Stimulated activated CD4-positive, alpha-beta T cell treated with anti-CD3 and anti-CD28 coated beads, Interleukin-4, amount 100 ng/mL, for 4 hours (primary cell): Measurements from ENCODE around the gene SLC2A8.

Source experiments
- DNase-seq, 2 experiments: peaks; one replicate each; pipeline ENCODE4 v3.0.0-alpha.2; 2020

Gene SLC2A8

GRCh38 chr9:127382541-127382940, 14.4 kb upstream of the SLC2A8 start:
- DNase-seq = no peak

- no peak for DNase-seq
Measured at GRCh38 chr9:127384016-127384730, 12.8 kb upstream of the SLC2A8 start.

GRCh38 chr9:127384901-127385300, 12.1 kb upstream of the SLC2A8 start:
- DNase-seq = no peak

DNA sequence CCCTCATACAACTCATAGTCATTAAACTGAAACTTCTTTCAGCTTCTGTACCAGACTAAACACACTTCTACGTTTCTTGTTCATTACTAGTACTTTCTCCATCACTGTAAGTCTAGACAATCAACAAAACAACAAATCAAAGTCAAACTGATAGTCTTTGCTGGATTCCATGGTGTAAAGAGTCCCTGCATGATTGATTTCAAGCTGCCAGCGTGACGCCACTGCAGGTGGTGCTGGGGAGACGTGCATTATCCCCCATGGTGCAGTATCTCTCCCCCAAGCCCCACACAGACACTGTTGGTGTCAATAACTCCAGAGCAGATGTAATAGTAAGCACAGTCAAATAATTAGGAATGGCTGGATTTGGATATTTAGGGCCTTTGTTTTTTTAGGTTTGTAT, 10.7 kb upstream of the SLC2A8 start:
- DNase-seq = no peak

- no peak for DNase-seq
Measured at GRCh38 chr9:127386981-127387380, 10.0 kb upstream of the SLC2A8 start.

DNA sequence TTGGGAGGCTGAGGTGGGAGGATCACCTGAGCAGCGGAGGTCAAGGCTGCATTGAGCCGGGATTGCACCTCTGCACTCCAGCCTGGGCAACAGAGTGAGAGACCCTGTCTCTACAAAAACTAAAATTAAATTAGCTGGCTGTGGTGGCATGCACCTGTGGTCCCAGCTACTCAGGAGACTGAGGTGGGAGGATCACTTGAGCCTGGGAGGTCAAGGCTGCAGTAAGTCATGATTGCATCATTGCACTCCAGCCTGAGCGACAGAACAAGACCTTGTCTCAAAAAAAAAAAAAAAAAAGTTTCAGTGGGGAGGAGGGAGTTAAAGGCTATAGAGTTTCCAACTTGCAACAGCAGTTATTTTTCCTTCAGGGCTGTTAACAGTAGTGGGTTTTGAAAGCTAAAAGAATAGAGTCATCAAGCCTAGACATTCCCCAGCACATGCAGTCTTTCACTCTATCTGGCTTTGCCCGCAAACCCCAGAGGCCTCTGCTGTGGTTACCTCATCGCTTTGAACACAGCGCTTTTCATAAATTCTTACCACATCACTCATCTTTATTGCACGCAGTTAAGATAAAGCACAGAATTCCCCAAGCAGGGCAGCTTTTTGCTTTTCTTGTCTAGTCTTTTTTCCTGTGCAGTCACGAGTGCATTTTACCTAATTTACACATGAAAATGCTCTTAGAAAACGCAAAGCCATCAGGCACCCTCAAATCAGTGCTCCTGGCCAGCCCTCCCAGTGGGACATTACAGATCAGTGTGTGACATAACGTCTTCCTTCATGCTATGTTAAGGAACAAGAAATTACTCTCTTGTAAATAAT, 8.7 kb upstream of the SLC2A8 start:
- DNase-seq = peak; percentile 64 to 85

DNA sequence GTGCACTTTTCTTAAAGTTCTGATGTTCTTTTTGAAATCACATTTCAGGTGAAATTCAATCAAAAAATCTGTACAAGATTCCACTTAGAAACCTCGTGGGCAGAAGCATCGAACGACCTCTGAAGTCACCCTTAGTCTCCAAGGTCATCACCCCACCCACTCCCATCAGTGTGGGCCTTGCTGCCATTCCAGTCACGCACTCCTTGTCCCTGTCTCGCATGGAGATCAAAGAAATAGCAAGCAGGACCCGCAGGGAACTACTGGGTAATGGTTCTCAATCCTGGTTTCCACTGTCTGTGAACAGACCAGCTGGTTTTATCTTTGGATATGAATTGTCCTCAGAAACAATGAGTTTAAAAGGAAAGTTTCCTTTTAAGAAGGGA, 8.1 kb upstream of the SLC2A8 start:
- no peak for DNase-seq

- no peak for DNase-seq
Measured at GRCh38 chr9:127389381-127390247, 7.4 kb upstream of the SLC2A8 start.

GRCh38 chr9:127390248-127390545, 6.8 kb upstream of the SLC2A8 start:
- no peak for DNase-seq

GRCh38 chr9:127390563-127390962, 6.4 kb upstream of the SLC2A8 start:
- no peak for DNase-seq

GRCh38 chr9:127392166-127392565, 4.8 kb upstream of the SLC2A8 start:
- no peak for DNase-seq

DNA sequence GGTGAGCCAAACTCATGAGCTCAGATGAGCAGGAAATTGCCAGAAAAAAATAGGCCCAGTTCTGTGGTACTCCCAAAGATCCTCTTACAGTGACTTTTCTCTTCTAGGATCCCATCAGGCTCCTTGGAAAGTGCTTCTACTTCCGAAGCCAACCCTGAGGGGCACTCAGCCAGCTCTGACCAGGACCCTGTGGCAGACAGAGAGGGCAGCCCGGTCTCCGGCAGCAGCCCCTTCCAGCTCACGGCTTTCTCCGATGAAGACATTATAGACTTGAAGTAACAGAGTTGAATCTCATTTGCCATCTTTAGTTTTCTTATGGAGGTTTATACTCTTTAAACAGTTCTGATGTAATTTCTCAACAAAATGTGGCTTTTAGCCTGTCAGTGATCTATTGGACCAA, 4.0 kb upstream of the SLC2A8 start:
- no peak for DNase-seq

GRCh38 chr9:127393645-127394044, 3.3 kb upstream of the SLC2A8 start:
- DNase-seq = no peak

- no peak for DNase-seq
Measured at GRCh38 chr9:127395497-127396252, 1.3 kb upstream of the SLC2A8 start.

DNA sequence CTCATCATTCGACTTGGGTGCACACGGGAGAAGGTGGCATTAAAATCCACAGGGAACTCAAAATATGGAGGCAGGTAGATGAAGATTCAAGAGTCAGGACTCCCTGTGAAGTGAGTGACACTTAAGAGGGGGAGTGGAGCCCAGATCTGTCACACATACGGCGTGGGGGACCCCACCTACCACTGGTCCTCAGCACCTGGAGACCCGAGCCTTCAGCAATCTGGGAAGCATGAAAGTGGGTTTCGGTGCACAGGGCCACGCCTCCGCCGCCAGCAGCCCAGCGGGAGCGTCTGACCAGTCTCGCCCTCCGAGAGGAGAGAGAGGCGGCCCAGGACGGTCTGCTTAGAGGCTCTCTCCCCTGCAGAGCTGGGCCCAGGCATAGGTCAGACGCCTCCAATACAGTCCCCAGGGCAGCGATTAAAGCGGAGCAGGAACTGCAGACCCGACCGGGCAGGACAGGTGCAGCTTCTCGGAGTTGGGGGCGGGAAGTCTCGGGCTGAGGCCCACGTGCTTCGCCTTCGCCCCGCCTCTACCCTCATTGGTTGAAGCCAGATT, 639 bp upstream of the SLC2A8 start:
- no peak for DNase-seq

DNA sequence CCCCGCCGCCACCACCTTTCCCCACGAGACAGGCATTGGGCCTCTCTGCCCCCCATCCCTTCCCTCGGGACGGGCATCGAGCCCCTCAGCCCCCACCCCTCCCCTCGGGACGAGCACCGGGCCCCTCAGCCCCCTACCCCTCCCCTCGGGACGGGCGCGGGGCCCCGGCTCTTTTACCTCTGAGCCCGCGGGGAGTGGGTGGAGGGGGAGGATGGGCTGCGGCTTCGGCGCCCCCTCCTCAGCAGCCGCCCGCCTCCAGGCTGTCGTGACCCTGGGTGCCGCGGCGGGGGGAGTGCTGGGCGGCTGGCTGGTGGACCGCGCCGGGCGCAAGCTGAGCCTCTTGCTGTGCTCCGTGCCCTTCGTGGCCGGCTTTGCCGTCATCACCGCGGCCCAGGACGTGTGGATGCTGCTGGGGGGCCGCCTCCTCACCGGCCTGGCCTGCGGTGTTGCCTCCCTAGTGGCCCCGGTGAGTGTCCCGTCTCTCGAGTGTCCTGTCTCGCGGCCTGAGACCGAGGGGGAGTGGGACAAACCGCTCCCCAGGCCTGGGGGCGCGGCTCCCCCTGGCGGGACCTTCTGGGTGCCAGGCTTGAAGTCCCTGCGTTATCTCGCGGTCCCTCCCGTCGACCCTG, 791 bp downstream of the SLC2A8 start:
- peak in 1 of 2 experiments; percentile 22 for DNase-seq

DNA sequence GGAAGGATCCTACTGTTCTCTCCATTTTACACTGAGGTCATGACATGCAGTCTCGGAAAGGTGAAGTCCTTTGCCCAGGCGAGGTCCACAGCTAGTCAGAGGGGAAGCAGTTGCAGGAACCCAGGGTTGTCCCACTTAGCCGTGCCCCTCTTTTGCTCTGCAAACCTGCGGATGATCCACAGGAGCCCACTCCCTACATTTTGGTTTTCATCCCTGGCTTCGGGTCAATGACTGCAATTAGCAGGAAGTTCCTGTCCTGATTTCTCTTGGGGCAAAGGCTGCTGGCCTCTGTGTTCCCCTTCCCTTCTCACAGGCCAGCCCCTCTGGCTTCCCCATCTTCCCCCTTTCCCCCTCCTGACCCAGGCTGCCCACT, 1.3 kb downstream of the SLC2A8 start:
- no peak for DNase-seq

GRCh38 chr9:127398715-127399400, 1.9 kb downstream of the SLC2A8 start:
- DNase-seq = no peak

DNA sequence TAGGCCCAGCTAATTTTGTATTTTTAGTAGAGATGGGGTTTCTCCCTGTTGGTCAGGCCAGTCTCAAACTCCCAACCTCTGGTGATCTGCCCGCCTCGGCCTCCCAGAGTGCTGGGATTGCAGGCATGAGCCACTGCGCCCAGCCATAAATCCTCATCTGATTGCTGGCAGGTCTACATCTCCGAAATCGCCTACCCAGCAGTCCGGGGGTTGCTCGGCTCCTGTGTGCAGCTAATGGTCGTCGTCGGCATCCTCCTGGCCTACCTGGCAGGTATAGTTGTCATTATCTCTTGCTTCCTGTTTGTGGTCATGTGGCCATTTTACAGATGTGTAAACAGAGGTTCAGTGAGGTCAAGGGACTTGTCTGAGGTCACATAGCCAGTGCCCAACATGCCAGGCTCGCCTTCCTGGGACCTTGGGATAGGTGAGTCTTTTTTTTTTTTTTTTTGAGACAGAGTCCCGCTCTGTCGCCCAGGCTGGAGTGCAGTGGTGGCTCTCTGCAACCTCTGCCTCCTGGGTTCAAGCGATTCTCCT, 2.8 kb downstream of the SLC2A8 start:
- DNase-seq = no peak

- DNase-seq = no peak
Measured at GRCh38 chr9:127402401-127403090, 5.6 kb downstream of the SLC2A8 start.
